ENCODE data around the gene DHX36. TPM values are rescaled to one million over a fixed set of nuclear protein-coding genes. Genes with fewer than 3 reads are reported as not detected.
A peak's percentile ranks its signal among the peaks of the same experiment; 100 is the strongest.

The DHX36 gene
- total RNA-seq, 2 donors from 2014 or later, result 83.0 to 93.4 TPM

- H3K4me1 Mint-ChIP-seq (ENCODE audit: low read depth in 2 of 2), result peaks cover 17 to 26% of the 10 kb centered on the region in 2 donors
- no peak overlapping the region for H3K27ac Mint-ChIP-seq
- H3K36me3 Mint-ChIP-seq, result peaks cover 20% of the 10 kb centered on the region
- DNase-seq (ENCODE audit: low spot score) (no peak), ATAC-seq (no peak)
- no peaks in the 10 kb centered on the region for H3K9me3 Mint-ChIP-seq
- no peak overlapping the region for H3K4me3 Mint-ChIP-seq
- H3K27me3 Mint-ChIP-seq, result no peaks in the 10 kb centered on the region
These were observed 10.1 kb downstream of the DHX36 start for GRCh38 chr3:154314152-154314551.

- no peaks in the 10 kb centered on the region for H3K27me3 Mint-ChIP-seq
- H3K4me3 Mint-ChIP-seq, result no peak overlapping the region
- H3K9me3 Mint-ChIP-seq, result no peaks in the 10 kb centered on the region
- ATAC-seq (no peak), DNase-seq (ENCODE audit: low spot score) (no peak)
- peaks cover 14 to 30% of the 10 kb centered on the region in 2 donors for H3K4me1 Mint-ChIP-seq (ENCODE audit: low read depth in 2 of 2)
- peaks cover 31% of the 10 kb centered on the region for H3K36me3 Mint-ChIP-seq
- no peak overlapping the region for H3K27ac Mint-ChIP-seq
These were observed 13.4 kb downstream of the DHX36 start for GRCh38 chr3:154310840-154311239.

- peak overlapping the region in 1 of 2 donors; percentile 12 for H3K27ac Mint-ChIP-seq
- DNase-seq (ENCODE audit: low spot score) (no peak), ATAC-seq (no peak)
- no peak overlapping the region for H3K4me3 Mint-ChIP-seq
- no peaks in the 10 kb centered on the region for H3K9me3 Mint-ChIP-seq
- peaks cover 10 to 16% of the 10 kb centered on the region in 2 donors for H3K4me1 Mint-ChIP-seq (ENCODE audit: low read depth in 2 of 2)
- no peaks in the 10 kb centered on the region for H3K27me3 Mint-ChIP-seq
- peaks cover 19% of the 10 kb centered on the region for H3K36me3 Mint-ChIP-seq
These were observed 16.9 kb downstream of the DHX36 start for GRCh38 chr3:154307363-154307762.

GRCh38 chr3:154304936-154305335, 19.4 kb downstream of the DHX36 start:
- Mint-ChIP-seq H3K4me3 (no peak overlapping the region), H3K36me3 (peaks cover 33% of the 10 kb centered on the region), H3K27me3 (no peaks in the 10 kb centered on the region), H3K9me3 (no peaks in the 10 kb centered on the region), H3K4me1 (ENCODE audit: low read depth in 2 of 2) (peaks cover 10 to 16% of the 10 kb centered on the region in 2 donors), H3K27ac (no peak overlapping the region)
- DNase-seq (ENCODE audit: low spot score), result no peak
- no peak for ATAC-seq

GRCh38 chr3:154304116-154304786, 20.0 kb downstream of the DHX36 start:
- DNase-seq (ENCODE audit: low spot score), result no peak
- H3K4me3 Mint-ChIP-seq, result no peak overlapping the region
- peaks cover 33% of the 10 kb centered on the region for H3K36me3 Mint-ChIP-seq
- H3K9me3 Mint-ChIP-seq, result no peaks in the 10 kb centered on the region
- no peak overlapping the region for H3K27ac Mint-ChIP-seq
- no peak for ATAC-seq
- H3K4me1 Mint-ChIP-seq (ENCODE audit: low read depth in 2 of 2), result peaks cover 10 to 13% of the 10 kb centered on the region in 2 donors
- H3K27me3 Mint-ChIP-seq, result no peaks in the 10 kb centered on the region

GRCh38 chr3:154301561-154301960, 22.7 kb downstream of the DHX36 start:
- Mint-ChIP-seq H3K27ac (peak overlapping the region; percentile 13 to 67), H3K4me1 (ENCODE audit: low read depth in 2 of 2) (no peaks in the 10 kb centered on the region), H3K36me3 (peaks cover 29% of the 10 kb centered on the region), H3K27me3 (no peaks in the 10 kb centered on the region), H3K4me3 (no peak overlapping the region), H3K9me3 (no peaks in the 10 kb centered on the region)
- DNase-seq (ENCODE audit: low spot score) (no peak), ATAC-seq (no peak)

GRCh38 chr3:154294016-154294415, 30.3 kb downstream of the DHX36 start:
- Mint-ChIP-seq H3K36me3 (peaks cover 21% of the 10 kb centered on the region), H3K27me3 (no peaks in the 10 kb centered on the region), H3K4me1 (ENCODE audit: low read depth in 2 of 2) (no peaks in the 10 kb centered on the region), H3K27ac (no peak overlapping the region), H3K9me3 (no peaks in the 10 kb centered on the region), H3K4me3 (no peak overlapping the region)
- DNase-seq (ENCODE audit: low spot score) (no peak), ATAC-seq (no peak)

- no peak for DNase-seq (ENCODE audit: low spot score)
- H3K36me3 Mint-ChIP-seq, result peaks cover 16% of the 10 kb centered on the region
- no peak for ATAC-seq
- H3K4me3 Mint-ChIP-seq, result no peak overlapping the region
- H3K27me3 Mint-ChIP-seq, result no peaks in the 10 kb centered on the region
- no peak overlapping the region for H3K27ac Mint-ChIP-seq
- H3K4me1 Mint-ChIP-seq (ENCODE audit: low read depth in 2 of 2), result no peaks in the 10 kb centered on the region
- no peaks in the 10 kb centered on the region for H3K9me3 Mint-ChIP-seq
These were observed 34.1 kb downstream of the DHX36 start for GRCh38 chr3:154290187-154290586.

- Mint-ChIP-seq H3K9me3 (no peaks in the 10 kb centered on the region), H3K4me3 (no peak overlapping the region), H3K27me3 (no peaks in the 10 kb centered on the region), H3K36me3 (peaks cover 30% of the 10 kb centered on the region), H3K27ac (no peak overlapping the region), H3K4me1 (ENCODE audit: low read depth in 2 of 2) (peaks cover 0 to 7% of the 10 kb centered on the region in 2 donors)
- ATAC-seq (no peak), DNase-seq (ENCODE audit: low spot score) (no peak)
These were observed 39.1 kb downstream of the DHX36 start for GRCh38 chr3:154285221-154285620.

- peaks cover 25% of the 10 kb centered on the region for H3K36me3 Mint-ChIP-seq
- no peak overlapping the region for H3K4me3 Mint-ChIP-seq
- H3K27ac Mint-ChIP-seq, result no peak overlapping the region
- no peaks in the 10 kb centered on the region for H3K9me3 Mint-ChIP-seq
- H3K27me3 Mint-ChIP-seq, result no peaks in the 10 kb centered on the region
- no peak for DNase-seq (ENCODE audit: low spot score)
- ATAC-seq, result no peak
- H3K4me1 Mint-ChIP-seq (ENCODE audit: low read depth in 2 of 2), result peaks cover 0 to 7% of the 10 kb centered on the region in 2 donors
These were observed 44.1 kb downstream of the DHX36 start for GRCh38 chr3:154280161-154280560.

- Mint-ChIP-seq H3K27ac (no peak overlapping the region), H3K36me3 (peaks cover 31% of the 10 kb centered on the region), H3K9me3 (no peaks in the 10 kb centered on the region), H3K27me3 (no peaks in the 10 kb centered on the region), H3K4me3 (no peak overlapping the region), H3K4me1 (ENCODE audit: low read depth in 2 of 2) (peaks cover 3 to 7% of the 10 kb centered on the region in 2 donors)
- ATAC-seq, result no peak
- no peak for DNase-seq (ENCODE audit: low spot score)
These were observed 48.3 kb downstream of the DHX36 start for GRCh38 chr3:154275965-154276364.

GRCh38 chr3:154275292-154275691, 49.0 kb downstream of the DHX36 start:
- no peak overlapping the region for H3K27ac Mint-ChIP-seq
- peaks cover 3 to 7% of the 10 kb centered on the region in 2 donors for H3K4me1 Mint-ChIP-seq (ENCODE audit: low read depth in 2 of 2)
- no peak for ATAC-seq
- H3K27me3 Mint-ChIP-seq, result no peaks in the 10 kb centered on the region
- DNase-seq (ENCODE audit: low spot score), result no peak
- H3K9me3 Mint-ChIP-seq, result no peaks in the 10 kb centered on the region
- no peak overlapping the region for H3K4me3 Mint-ChIP-seq
- H3K36me3 Mint-ChIP-seq, result peaks cover 33% of the 10 kb centered on the region

- Mint-ChIP-seq H3K36me3 (peaks cover 33% of the 10 kb centered on the region), H3K27ac (no peak overlapping the region), H3K27me3 (no peaks in the 10 kb centered on the region), H3K4me1 (ENCODE audit: low read depth in 2 of 2) (peaks cover 3 to 7% of the 10 kb centered on the region in 2 donors), H3K9me3 (no peaks in the 10 kb centered on the region), H3K4me3 (no peak overlapping the region)
- ATAC-seq (no peak), DNase-seq (ENCODE audit: low spot score) (no peak)
These were observed 49.9 kb downstream of the DHX36 start for GRCh38 chr3:154274348-154274747.

- H3K9me3 Mint-ChIP-seq, result no peaks in the 10 kb centered on the region
- H3K36me3 Mint-ChIP-seq, result peaks cover 37% of the 10 kb centered on the region
- no peak overlapping the region for H3K27ac Mint-ChIP-seq
- DNase-seq (ENCODE audit: low spot score) (no peak), ATAC-seq (no peak)
- H3K4me1 Mint-ChIP-seq (ENCODE audit: low read depth in 2 of 2), result peaks cover 3 to 7% of the 10 kb centered on the region in 2 donors
- no peak overlapping the region for H3K4me3 Mint-ChIP-seq
- no peaks in the 10 kb centered on the region for H3K27me3 Mint-ChIP-seq
These were observed 50.9 kb downstream of the DHX36 start for GRCh38 chr3:154273381-154273780.

- peaks cover 45% of the 10 kb centered on the region for H3K36me3 Mint-ChIP-seq
- H3K27ac Mint-ChIP-seq, result no peak overlapping the region
- H3K27me3 Mint-ChIP-seq, result no peaks in the 10 kb centered on the region
- ATAC-seq, result no peak
- H3K4me1 Mint-ChIP-seq (ENCODE audit: low read depth in 2 of 2), result peaks cover 0 to 6% of the 10 kb centered on the region in 2 donors
- no peaks in the 10 kb centered on the region for H3K9me3 Mint-ChIP-seq
- no peak for DNase-seq (ENCODE audit: low spot score)
- H3K4me3 Mint-ChIP-seq, result no peak overlapping the region
These were observed 69.8 kb downstream of the DHX36 start for GRCh38 chr3:154254527-154254926.
